Testis (tissue), 2 donors: Measurements from ENCODE around the gene NCKAP5.

Experiments
- CTCF ChIP-seq, 3 experiments: fragments of 450-650 bp in 2 of 3; fragments of 200-600 bp in 1 of 3; sonication (generic) in 1 of 3; IDR thresholded peaks; one replicate each; pipeline ENCODE4 v1.5.1; 2016 to 2019; ENCODE audit warnings: antibody characterized with exemption in 3 of 3, mild to moderate bottlenecking in 2 of 3, moderate library complexity in 1 of 3
- POLR2A ChIP-seq: fragments of 450-650 bp; IDR thresholded peaks from one replicate; pipeline ENCODE4 v1.6.1; 2017; ENCODE audit warnings: antibody characterized with exemption, mild to moderate bottlenecking, moderate library complexity

GRCh38 chr2:133409581-133410285 is 158.5 kb downstream of the NCKAP5 start:
- TF ChIP-seq POLR2A (no peak), CTCF (IDR thresholded peaks at IDR 0.05) (no peak)
